Neural cell (in vitro differentiated cells): ENCODE data around the gene IPO13. TPM values are rescaled to one million over a fixed set of nuclear protein-coding genes. Genes with fewer than 3 reads are reported as not detected.

ENCODE experiments used
- H2AFZ ChIP-seq: fragments of 200-600, 300-800 bp; sonication (generic), shearing (Covaris generic); 2 replicates; pipeline ENCODE4 v1.6.0; 2014; ENCODE audit warnings: low read depth, mild to moderate bottlenecking, antibody characterized with exemption, low read length, moderate library complexity
- H3F3A ChIP-seq: fragments of 200-600 bp; shearing (Covaris generic); 2 replicates; pipeline ENCODE4 v1.6.1; 2016; ENCODE audit warnings: mild to moderate bottlenecking, moderate library complexity, mixed read lengths, antibody characterized with exemption, low read length; ENCODE audit not compliant: insufficient read depth, poor library complexity, severe bottlenecking
- H3K27ac ChIP-seq: fragments of 200-600, 300-800 bp; sonication (generic), shearing (Covaris generic); 2 replicates; pipeline ENCODE4 v1.5.1; 2014; ENCODE audit warnings: mild to moderate bottlenecking, low read length, moderate library complexity
- H3K27me3 ChIP-seq: fragments of 300-800, 200-600 bp; sonication (generic), shearing (Covaris generic); 2 replicates; pipeline ENCODE4 v1.6.0; 2014; ENCODE audit warnings: mild to moderate bottlenecking, low read depth, low read length, moderate library complexity; ENCODE audit not compliant: insufficient read depth
- H3K36me3 ChIP-seq: fragments of 300-800, 200-600 bp; sonication (generic), shearing (Covaris generic); 2 replicates; pipeline ENCODE4 v1.5.1; 2014; ENCODE audit warnings: mild to moderate bottlenecking, antibody characterized with exemption, low read length, moderate library complexity; ENCODE audit not compliant: insufficient read depth
- H3K4me2 ChIP-seq: fragments of 300-800, 200-600 bp; sonication (generic), shearing (Covaris generic); 2 replicates; pipeline ENCODE4 v1.6.0; 2014; ENCODE audit warnings: mild to moderate bottlenecking, low read length
- H3K4me3 ChIP-seq: fragments of 300-800, 200-600 bp; sonication (generic), shearing (Covaris generic); 2 replicates; pipeline ENCODE4 v1.5.1; 2014; ENCODE audit warnings: mild to moderate bottlenecking, low read length, moderate library complexity
- H3K79me2 ChIP-seq: fragments of 200-600 bp; shearing (Covaris generic); replicated peaks from 2 replicates; pipeline ENCODE4 v1.6.0; 2014; ENCODE audit warnings: mild to moderate bottlenecking, low read length, moderate library complexity; ENCODE audit not compliant: insufficient read depth
- H3K9ac ChIP-seq: fragments of 300-800, 200-600 bp; sonication (generic), shearing (Covaris generic); 2 replicates; pipeline ENCODE4 v1.6.1; 2016; ENCODE audit warnings: mild to moderate bottlenecking, low read length, mixed read lengths
- H3K9me2 ChIP-seq: fragments of 200-600 bp; shearing (Covaris generic); 2 replicates; pipeline ENCODE4 v1.6.1; 2016; ENCODE audit warnings: mild to moderate bottlenecking, low read length, mixed read lengths; ENCODE audit not compliant: insufficient read depth
- H3K9me3 ChIP-seq: fragments of 200-600, 300-800 bp; sonication (generic), shearing (Covaris generic); 2 replicates; pipeline ENCODE4 v1.6.1; 2016; ENCODE audit warnings: mild to moderate bottlenecking, mixed run types, low read length, moderate library complexity, mixed read lengths
- H4K20me1 ChIP-seq: fragments of 200-600 bp; shearing (Covaris generic); 2 replicates; pipeline ENCODE4 v1.6.1; 2016; ENCODE audit warnings: mild to moderate bottlenecking, mixed run types; ENCODE audit not compliant: insufficient read depth
- CTCF ChIP-seq: fragments of 450-650 bp; IDR thresholded peaks from 2 replicates; pipeline ENCODE4 v1.5.1; 2014; ENCODE audit warnings: antibody characterized with exemption, mild to moderate bottlenecking, moderate library complexity; ENCODE audit not compliant: poor library complexity, severe bottlenecking
- EP300 ChIP-seq: fragments of 450-650 bp; conservative IDR thresholded peaks from 2 replicates; pipeline ENCODE4 v1.6.1; 2014; ENCODE audit warnings: antibody characterized with exemption, mild to moderate bottlenecking, moderate library complexity; ENCODE audit not compliant: poor library complexity, severe bottlenecking
- EZH2 ChIP-seq: fragments of 200-600, 300-800 bp; shearing (Covaris generic), sonication (generic); IDR thresholded peaks from 2 replicates; pipeline ENCODE4 v1.6.1; 2014; ENCODE audit warnings: antibody characterized with exemption, low read length, borderline replicate concordance, mild to moderate bottlenecking; ENCODE audit not compliant: insufficient read depth, poor library complexity, severe bottlenecking
- MXI1 ChIP-seq: fragments of 450-650 bp; conservative IDR thresholded peaks from 2 replicates; pipeline ENCODE4 v1.6.1; 2014; ENCODE audit warnings: antibody characterized with exemption, mild to moderate bottlenecking; ENCODE audit not compliant: poor library complexity, severe bottlenecking
- POLR2AphosphoS5 ChIP-seq: IDR thresholded peaks from 2 replicates; pipeline ENCODE4 v1.6.1; 2012
- RAD21 ChIP-seq: fragments of 450-650 bp; conservative IDR thresholded peaks from 2 replicates; pipeline ENCODE4 v1.6.1; 2014; ENCODE audit warnings: antibody characterized with exemption, mild to moderate bottlenecking, moderate library complexity
- REST ChIP-seq: IDR thresholded peaks from 2 replicates; pipeline ENCODE4 v1.6.1; 2012; ENCODE audit warnings: borderline replicate concordance
- SMC3 ChIP-seq: fragments of 450-650 bp; conservative IDR thresholded peaks from 2 replicates; pipeline ENCODE4 v1.6.1; 2014; ENCODE audit warnings: antibody characterized with exemption, mild to moderate bottlenecking, moderate library complexity; ENCODE audit not compliant: poor library complexity
- TAF1 ChIP-seq: IDR thresholded peaks from 2 replicates; pipeline ENCODE4 v1.6.1; 2012; ENCODE audit warnings: low read depth
- polyA plus RNA-seq: library from polyadenylated mRNA; depleted of rRNA; stranded (reverse); fragments of >200 nt; gene quantifications from 2 replicates; pipeline ENCODE4 v1.2.3, GENCODE V29; 2014

Gene IPO13
- polyA plus RNA-seq, 1 donor from 2014 or later: 29.8 TPM

GRCh38 chr1:43957407-43958040 is 10.8 kb downstream of the IPO13 start:
- Histone ChIP-seq H3K4me3 (no peak overlapping the region), H4K20me1 (no peaks in the 10 kb centered on the region), H3K27me3 (no peaks in the 10 kb centered on the region), H2AFZ (no peak overlapping the region), H3K9me2 (no peaks in the 10 kb centered on the region), H3K9ac (no peak overlapping the region), H3K4me2 (no peak overlapping the region), H3K79me2 (peaks cover 25% of the 10 kb centered on the region), H3K36me3 (peaks cover 17% of the 10 kb centered on the region), H3K9me3 (no peaks in the 10 kb centered on the region), H3F3A (no peaks in the 10 kb centered on the region), H3K27ac (no peak overlapping the region)
- TF ChIP-seq RAD21 (no peak), POLR2AphosphoS5 (no peak), EP300 (no peak)

GRCh38 chr1:43958351-43959255 is 11.9 kb downstream of the IPO13 start:
- Histone ChIP-seq H3K79me2 (peaks cover 23% of the 10 kb centered on the region), H3K4me3 (no peak overlapping the region), H4K20me1 (no peaks in the 10 kb centered on the region), H2AFZ (no peak overlapping the region), H3K36me3 (peaks cover 26% of the 10 kb centered on the region), H3K27ac (no peak overlapping the region), H3K9ac (no peak overlapping the region), H3K9me2 (no peaks in the 10 kb centered on the region), H3K27me3 (no peaks in the 10 kb centered on the region), H3F3A (no peaks in the 10 kb centered on the region), H3K9me3 (no peaks in the 10 kb centered on the region), H3K4me2 (no peak overlapping the region)
- TF ChIP-seq REST (no peak), SMC3 (no peak), EZH2 (no peak), MXI1 (no peak), RAD21 (no peak), CTCF (no peak), TAF1 (no peak), EP300 (no peak), POLR2AphosphoS5 (no peak)
